ENCODE data around the gene GEMIN2. TPM values are rescaled to one million over a fixed set of nuclear protein-coding genes. Genes with fewer than 3 reads are reported as not detected.
"Not testable (repeated sequence)": the region's sequence is repeated elsewhere in the genome, so short reads cannot be mapped to it uniquely, and the experiment has no call there.

GEMIN2 gene
- total RNA-seq, 1 donor from 2014 or later, result 71.8 TPM

DNA sequence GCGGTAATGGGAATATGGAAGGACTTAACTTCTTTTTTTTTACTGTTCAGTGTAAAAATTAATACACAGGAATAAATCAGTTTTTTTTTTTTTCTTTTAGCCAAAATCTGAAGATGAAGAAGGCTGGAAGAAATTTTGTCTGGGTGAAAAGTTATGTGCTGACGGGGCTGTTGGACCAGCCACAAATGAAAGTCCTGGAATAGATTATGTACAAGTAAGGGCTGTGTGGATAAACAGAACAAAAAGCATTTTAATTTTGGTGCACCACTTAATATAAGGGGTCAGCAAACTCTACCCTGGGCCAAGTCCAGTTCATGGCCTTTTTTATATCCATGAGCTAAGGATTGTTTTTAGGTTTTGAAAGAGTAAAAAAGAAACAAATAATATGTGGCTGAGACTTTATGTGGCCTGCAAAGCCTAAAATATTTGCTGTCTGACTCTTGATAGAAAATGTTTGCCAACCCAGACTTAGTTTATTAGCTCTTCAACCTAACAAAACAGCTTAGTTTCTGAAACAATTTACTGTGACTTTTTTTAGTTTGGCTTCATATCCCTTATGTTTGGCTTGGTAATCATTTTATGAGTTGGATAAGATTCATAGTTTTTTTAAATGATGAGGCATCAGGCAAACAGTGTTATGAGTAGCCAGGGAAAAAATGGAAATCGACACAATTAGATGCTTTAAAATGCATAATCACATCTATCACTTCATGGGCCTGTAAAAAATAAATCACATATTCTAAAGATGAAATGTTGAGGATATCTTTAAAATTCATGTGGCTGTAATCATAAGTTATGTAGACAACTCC, 8.4 kb downstream of the GEMIN2 start:
- H3F3A ChIP-seq (ENCODE audit: low read depth), result no peaks in the 10 kb centered on the region
- no peak overlapping the region for H3K27ac Mint-ChIP-seq
- H3K36me3 Mint-ChIP-seq, result peaks cover 10% of the 10 kb centered on the region
- H3K27me3 ChIP-seq, result no peaks in the 10 kb centered on the region
- H3K36me3 ChIP-seq, result peaks cover 9% of the 10 kb centered on the region
- no peaks in the 10 kb centered on the region for H3K4me1 ChIP-seq
- H3K4me3 ChIP-seq, result no peak overlapping the region
- no peak overlapping the region for H3K4me3 Mint-ChIP-seq
- no peak overlapping the region for H3K4me2 ChIP-seq
- no peak overlapping the region for H3K27ac ChIP-seq
- no peak overlapping the region for H3K9ac ChIP-seq
- H3K4me1 Mint-ChIP-seq, result no peaks in the 10 kb centered on the region
- TF ChIP-seq, protein P1, sequence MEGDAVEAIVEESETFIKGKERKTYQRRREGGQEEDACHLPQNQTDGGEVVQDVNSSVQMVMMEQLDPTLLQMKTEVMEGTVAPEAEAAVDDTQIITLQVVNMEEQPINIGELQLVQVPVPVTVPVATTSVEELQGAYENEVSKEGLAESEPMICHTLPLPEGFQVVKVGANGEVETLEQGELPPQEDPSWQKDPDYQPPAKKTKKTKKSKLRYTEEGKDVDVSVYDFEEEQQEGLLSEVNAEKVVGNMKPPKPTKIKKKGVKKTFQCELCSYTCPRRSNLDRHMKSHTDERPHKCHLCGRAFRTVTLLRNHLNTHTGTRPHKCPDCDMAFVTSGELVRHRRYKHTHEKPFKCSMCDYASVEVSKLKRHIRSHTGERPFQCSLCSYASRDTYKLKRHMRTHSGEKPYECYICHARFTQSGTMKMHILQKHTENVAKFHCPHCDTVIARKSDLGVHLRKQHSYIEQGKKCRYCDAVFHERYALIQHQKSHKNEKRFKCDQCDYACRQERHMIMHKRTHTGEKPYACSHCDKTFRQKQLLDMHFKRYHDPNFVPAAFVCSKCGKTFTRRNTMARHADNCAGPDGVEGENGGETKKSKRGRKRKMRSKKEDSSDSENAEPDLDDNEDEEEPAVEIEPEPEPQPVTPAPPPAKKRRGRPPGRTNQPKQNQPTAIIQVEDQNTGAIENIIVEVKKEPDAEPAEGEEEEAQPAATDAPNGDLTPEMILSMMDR (IDR thresholded peaks at IDR 0.05), result no peak
- TF ChIP-seq EZH2phosphoT487 (IDR thresholded peaks at IDR 0.05) (no peak), EZH2 (IDR thresholded peaks at IDR 0.05) (no peak)
- DNase-seq (ENCODE audit: low spot score), result no peak
- H3K9me3 Mint-ChIP-seq, result no peaks in the 10 kb centered on the region
- no peak overlapping the region for H2AFZ ChIP-seq (replicated peaks)
- H3K9me3 ChIP-seq (ENCODE audit: low read depth), result no peaks in the 10 kb centered on the region
- H3K79me2 ChIP-seq (ENCODE audit: low read depth), result no peaks in the 10 kb centered on the region
- H4K20me1 ChIP-seq (ENCODE audit: low read depth), result no peaks in the 10 kb centered on the region
- no peaks in the 10 kb centered on the region for H3K27me3 Mint-ChIP-seq (ENCODE audit: insufficient read depth, low read depth)

DNA sequence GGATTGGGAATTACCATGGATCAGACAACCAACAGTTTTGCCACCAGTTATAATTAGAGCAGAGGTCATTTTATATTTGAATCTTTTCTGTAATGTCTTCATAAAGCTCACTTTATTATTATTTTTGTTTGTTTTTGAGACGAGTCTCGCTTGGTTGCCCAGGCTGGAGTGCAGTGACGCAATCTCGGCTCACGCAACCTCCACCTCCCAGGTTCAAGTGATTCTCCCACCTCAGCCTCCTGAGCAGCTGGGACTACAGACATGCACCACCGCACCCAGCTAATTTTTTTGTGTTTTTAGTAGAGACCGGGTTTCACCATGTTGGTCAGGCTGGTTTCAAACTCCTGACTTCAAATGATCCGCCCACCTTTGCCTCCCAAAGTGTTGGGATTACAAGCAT, 23.7 kb downstream of the GEMIN2 start:
- H3K27me3 ChIP-seq; H3K27me3 Mint-ChIP-seq (ENCODE audit: insufficient read depth, low read depth); H3K79me2 ChIP-seq (ENCODE audit: low read depth); H3K9me3 Mint-ChIP-seq; H3K27ac ChIP-seq; DNase-seq (ENCODE audit: low spot score); H3K4me3 ChIP-seq; H3K4me2 ChIP-seq; H3K9ac ChIP-seq; H3K27ac Mint-ChIP-seq; H4K20me1 ChIP-seq (ENCODE audit: low read depth); H3K4me1 Mint-ChIP-seq; H2AFZ ChIP-seq (replicated peaks); H3K9me3 ChIP-seq (ENCODE audit: low read depth); H3K4me3 Mint-ChIP-seq; H3K4me1 ChIP-seq; H3F3A ChIP-seq (ENCODE audit: low read depth): not testable (repeated sequence)
- H3K36me3 ChIP-seq, result peaks cover 24% of the 10 kb centered on the region
- peaks cover 19% of the 10 kb centered on the region for H3K36me3 Mint-ChIP-seq

DNA sequence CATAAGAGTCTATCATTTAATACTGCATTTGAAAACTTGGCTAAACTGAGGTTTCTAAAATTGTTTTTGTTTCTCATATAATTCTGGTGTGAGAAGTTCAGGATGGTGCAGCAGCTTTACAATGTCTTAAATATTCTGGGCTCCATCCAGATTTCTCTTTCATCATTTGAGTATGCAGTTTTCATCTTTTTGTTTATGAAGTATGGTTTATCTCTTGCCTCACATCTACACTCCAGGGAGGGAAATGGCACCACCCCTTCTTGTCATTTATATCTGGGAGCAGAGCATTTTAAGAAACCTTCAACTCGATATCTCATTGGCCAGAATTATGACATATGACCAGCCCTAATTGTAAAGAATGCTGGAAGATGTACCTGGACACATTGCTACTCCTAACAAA, 24.3 kb downstream of the GEMIN2 start:
- TF ChIP-seq, protein P1 (IDR thresholded peaks at IDR 0.05), result no peak
- no peak for TF ChIP-seq EZH2phosphoT487 (IDR thresholded peaks at IDR 0.05)
- TF ChIP-seq EZH2 (IDR thresholded peaks at IDR 0.05), result no peak
- Mint-ChIP-seq H3K27ac (no peak overlapping the region), H3K9me3 (peaks cover 6% of the 10 kb centered on the region), H3K4me3 (no peak overlapping the region), H3K4me1 (no peaks in the 10 kb centered on the region), H3K27me3 (ENCODE audit: insufficient read depth, low read depth) (no peaks in the 10 kb centered on the region), H3K36me3 (peaks cover 22% of the 10 kb centered on the region)
- Histone ChIP-seq H3K9me3 (ENCODE audit: low read depth) (no peaks in the 10 kb centered on the region), H3K36me3 (peaks cover 21% of the 10 kb centered on the region), H3F3A (ENCODE audit: low read depth) (peaks cover 4% of the 10 kb centered on the region), H3K4me1 (no peaks in the 10 kb centered on the region), H4K20me1 (ENCODE audit: low read depth) (no peaks in the 10 kb centered on the region), H3K79me2 (ENCODE audit: low read depth) (no peaks in the 10 kb centered on the region), H3K4me3 (no peak overlapping the region), H3K4me2 (no peak overlapping the region), H2AFZ (replicated peaks) (no peak overlapping the region), H3K9ac (no peak overlapping the region), H3K27ac (no peak overlapping the region), H3K27me3 (no peaks in the 10 kb centered on the region)
- no peak for DNase-seq (ENCODE audit: low spot score)

DNA sequence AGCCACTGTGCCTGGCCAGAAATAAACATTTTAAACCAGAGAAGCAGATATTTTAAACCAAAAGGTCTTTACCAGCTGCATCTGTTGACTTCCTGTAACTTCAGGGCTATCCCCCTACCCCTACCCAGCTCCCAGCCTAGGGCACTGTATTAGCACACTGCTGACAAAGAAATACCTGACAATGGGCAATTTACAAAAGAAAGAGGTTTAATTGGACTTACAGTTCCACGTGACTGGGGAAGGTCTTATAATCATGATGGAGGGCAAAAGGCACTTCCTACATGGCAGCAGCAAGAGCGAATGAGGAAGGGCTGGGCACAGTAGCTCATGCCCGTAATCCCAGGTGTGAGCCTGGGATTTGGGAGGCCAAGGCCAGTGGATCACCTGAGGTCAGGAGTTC, 26.0 kb downstream of the GEMIN2 start:
- no peaks in the 10 kb centered on the region for H4K20me1 ChIP-seq (ENCODE audit: low read depth)
- H3K9me3 Mint-ChIP-seq, result peaks cover 6% of the 10 kb centered on the region
- H3K4me1 ChIP-seq, result no peaks in the 10 kb centered on the region
- H3K4me2 ChIP-seq, result no peak overlapping the region
- H3F3A ChIP-seq (ENCODE audit: low read depth), result peaks cover 4% of the 10 kb centered on the region
- no peak overlapping the region for H3K4me3 ChIP-seq
- no peaks in the 10 kb centered on the region for H3K9me3 ChIP-seq (ENCODE audit: low read depth)
- no peaks in the 10 kb centered on the region for H3K27me3 ChIP-seq
- H3K27me3 Mint-ChIP-seq (ENCODE audit: insufficient read depth, low read depth), result no peaks in the 10 kb centered on the region
- no peak for DNase-seq (ENCODE audit: low spot score)
- no peak overlapping the region for H2AFZ ChIP-seq (replicated peaks)
- no peaks in the 10 kb centered on the region for H3K79me2 ChIP-seq (ENCODE audit: low read depth)
- peaks cover 12% of the 10 kb centered on the region for H3K36me3 ChIP-seq
- no peak for TF ChIP-seq EZH2phosphoT487 (IDR thresholded peaks at IDR 0.05)
- TF ChIP-seq EZH2 (IDR thresholded peaks at IDR 0.05), result no peak
- TF ChIP-seq, protein P1 (IDR thresholded peaks at IDR 0.05), result no peak
- H3K27ac Mint-ChIP-seq, result no peak overlapping the region
- H3K4me1 Mint-ChIP-seq, result no peaks in the 10 kb centered on the region
- H3K27ac ChIP-seq, result no peak overlapping the region
- no peak overlapping the region for H3K9ac ChIP-seq
- no peak overlapping the region for H3K4me3 Mint-ChIP-seq
- peaks cover 22% of the 10 kb centered on the region for H3K36me3 Mint-ChIP-seq

DNA sequence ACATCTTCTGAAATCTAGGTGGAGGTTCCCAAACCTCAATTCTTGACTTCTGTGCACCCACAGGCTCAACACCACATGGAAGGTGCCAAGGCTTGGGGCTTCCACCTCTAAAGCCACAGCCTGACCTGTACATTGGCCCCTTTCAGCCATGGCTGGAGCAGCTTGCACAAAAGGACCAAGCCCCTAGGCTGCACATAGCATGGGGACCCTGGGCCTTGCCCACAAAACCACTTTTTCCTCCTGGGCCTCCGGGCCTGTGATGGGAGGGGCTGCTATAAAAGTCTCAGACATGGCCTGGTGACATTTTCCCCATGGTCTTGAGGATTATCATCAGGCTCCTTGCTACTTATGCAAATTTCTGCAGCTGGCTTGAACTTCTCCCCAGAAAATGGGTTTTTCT, 27.5 kb downstream of the GEMIN2 start:
- H3K27ac Mint-ChIP-seq, H3K4me1 ChIP-seq: not testable (repeated sequence)

More for the DNA sequence above, 27.5 kb downstream of the GEMIN2 start:
- H3K9me3 Mint-ChIP-seq; H3K4me1 Mint-ChIP-seq; H3K79me2 ChIP-seq (ENCODE audit: low read depth); H3K27ac ChIP-seq; H3K4me3 ChIP-seq; H3K9ac ChIP-seq; H3K9me3 ChIP-seq (ENCODE audit: low read depth); H3K4me3 Mint-ChIP-seq; H3F3A ChIP-seq (ENCODE audit: low read depth); H4K20me1 ChIP-seq (ENCODE audit: low read depth); H2AFZ ChIP-seq (replicated peaks); H3K27me3 ChIP-seq; DNase-seq (ENCODE audit: low spot score); H3K4me2 ChIP-seq; H3K27me3 Mint-ChIP-seq (ENCODE audit: insufficient read depth, low read depth): not testable (repeated sequence)
- H3K36me3 ChIP-seq, result peaks cover 12% of the 10 kb centered on the region
- H3K36me3 Mint-ChIP-seq, result peaks cover 22% of the 10 kb centered on the region
